NCI-H146 treated with DMSO at 0.1 percent for 48 hours (cell line): ENCODE measurements around the gene IYD.

Source experiments
- DNase-seq: peaks from one replicate; lab custom pipeline; 2025; ENCODE audit not compliant: unreplicated experiment; lab: John Stamatoyannopoulos, UW

Gene IYD

DNA sequence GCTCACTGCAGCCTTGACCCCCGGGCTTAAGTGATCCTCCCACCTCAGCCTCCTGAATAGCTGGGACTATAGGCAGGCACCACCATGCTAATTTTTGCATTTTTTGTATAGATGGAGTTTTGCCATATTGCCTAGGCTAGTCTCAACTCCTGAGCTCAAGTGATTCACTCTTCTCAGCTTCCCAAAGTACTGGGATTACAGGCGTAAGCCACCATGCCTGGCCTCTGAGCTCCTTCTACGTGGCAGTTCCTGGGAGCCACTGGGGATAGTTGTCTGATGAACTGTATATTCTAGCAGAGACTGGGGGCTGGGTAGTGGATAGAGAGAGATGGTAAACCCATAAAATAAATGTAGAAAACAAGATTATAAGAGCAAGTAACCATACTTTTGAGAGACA, 26.1 kb downstream of the IYD start:
- no peak for DNase-seq

DNA sequence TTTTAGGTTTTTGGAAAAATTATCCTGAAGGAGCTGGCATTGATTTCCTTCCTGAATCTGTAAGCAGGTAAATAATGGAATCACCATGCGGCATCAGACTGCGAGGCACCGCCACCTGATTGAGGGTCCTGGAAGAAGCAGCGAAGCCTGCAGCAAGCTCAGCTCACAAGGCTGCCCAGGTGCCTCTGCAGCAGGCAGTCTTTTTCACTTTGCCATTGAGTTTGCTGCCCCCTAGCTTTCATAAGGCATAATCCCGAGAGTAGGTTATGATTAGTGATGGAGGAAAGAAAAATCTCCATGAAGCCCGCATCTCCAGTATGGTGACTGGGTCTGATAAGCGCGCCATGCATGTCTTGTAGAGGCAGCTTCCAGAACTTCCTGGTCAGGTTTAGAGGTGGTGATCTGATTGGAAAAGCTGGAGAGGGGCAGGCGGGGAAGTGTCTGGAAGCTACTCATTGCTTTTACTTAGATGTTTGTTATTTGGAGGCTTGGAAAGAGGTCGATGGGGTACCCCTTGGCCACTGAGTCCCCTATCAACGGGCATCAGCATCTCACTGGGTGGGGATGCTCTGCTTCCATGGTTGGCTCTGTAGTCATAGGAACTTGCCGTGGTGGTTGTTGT, 26.7 kb downstream of the IYD start:
- peak; percentile 95 for DNase-seq

DNA sequence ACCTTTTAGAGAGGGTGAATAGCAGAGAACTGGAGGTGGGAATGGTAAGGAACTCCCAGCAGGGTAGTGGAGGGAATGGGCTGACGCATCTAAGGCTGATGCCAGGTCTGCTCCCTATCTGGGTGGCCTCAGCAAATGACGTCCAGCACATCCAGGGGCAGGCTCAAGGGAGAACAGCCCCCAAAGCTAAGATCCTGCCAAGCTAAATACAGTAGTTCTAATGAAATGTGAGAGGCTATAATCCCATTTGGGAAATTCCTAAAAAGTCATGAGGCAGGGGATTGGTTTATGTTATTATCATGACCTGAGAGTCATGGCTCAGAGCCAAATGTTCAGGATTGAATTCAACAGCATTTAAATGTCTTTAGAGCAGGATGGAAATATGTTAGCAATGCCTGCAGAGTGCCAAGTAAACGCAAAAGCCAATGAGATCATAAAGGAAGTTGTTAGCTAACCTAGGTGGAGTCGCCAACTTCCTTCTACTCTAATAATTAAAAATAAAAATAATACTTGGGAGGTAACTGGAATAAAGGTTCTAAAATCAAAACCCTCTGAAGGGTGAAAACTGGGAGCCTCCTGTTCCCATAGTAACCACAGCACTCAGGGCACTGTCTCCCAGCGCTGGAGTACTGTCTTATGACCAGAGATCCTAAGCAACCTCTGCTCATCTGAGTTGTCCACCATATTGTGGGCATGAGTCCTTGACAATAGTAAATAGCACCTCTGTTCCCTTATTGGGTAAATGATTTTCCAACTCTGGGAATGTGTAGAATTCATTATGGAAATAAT, 34.8 kb downstream of the IYD start:
- DNase-seq, result no peak

DNA sequence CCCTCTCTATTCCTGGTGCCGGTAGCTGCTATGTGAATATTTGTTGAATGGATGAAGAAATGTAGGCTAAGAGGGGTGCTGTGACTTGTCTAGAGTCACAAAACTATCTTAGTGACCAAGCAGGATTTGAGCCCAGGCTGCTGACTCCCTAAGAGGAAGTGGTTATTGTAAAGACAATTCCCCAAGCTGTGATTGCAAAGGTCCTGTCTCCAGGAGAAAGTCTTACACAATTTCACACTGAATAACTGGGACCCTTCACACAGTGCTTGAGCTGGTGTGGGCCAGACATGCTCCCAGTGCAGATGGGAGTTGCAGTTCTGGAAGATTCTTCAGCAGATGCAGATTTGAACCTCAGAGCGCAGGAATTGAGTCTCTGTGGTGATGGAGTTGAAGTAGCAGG, 38.1 kb downstream of the IYD start:
- no peak for DNase-seq

DNA sequence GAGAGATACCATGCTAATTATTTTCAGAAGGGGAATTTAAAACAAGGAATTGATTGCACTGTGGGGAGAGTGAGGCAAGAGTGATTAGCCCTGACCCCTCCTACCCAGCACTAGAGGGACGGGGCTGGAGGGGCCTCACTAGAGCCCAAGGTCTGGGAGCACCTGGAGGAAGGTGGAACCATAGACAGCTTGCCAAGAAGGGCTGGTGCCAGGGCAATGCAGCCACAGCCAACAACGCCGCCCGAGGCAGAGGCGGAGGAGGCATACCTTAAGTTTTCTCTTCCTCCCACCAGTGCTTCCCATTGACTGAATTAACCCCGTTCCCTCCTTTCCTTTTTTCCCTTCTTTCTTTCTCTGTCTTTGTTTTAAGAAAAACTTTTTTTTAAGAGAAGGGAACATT, 40.0 kb downstream of the IYD start:
- DNase-seq, result no peak

DNA sequence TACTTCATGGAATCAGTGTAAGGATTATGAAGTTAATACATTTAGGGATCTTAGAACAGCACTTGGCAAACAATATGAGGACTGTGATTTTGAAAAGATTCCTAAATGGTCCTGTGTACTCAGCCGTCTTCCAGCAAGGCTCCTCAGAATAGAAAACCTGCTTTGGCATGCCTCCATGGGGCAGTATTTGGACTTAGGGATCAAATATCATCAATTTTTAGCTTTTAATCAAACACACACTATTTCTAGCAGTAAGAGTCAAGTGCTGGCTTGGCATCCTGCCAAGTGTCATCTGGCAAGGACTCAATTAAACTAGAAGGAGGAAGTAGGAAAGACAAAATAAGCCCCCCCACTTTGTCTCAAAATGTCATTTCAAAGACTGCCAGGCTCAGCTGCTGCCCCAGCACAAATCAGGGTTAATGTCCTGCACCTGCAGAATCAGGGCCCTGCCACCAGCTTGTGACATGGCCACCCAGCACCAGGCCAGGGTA, 40.8 kb downstream of the IYD start:
- DNase-seq, result peak; percentile 90

DNA sequence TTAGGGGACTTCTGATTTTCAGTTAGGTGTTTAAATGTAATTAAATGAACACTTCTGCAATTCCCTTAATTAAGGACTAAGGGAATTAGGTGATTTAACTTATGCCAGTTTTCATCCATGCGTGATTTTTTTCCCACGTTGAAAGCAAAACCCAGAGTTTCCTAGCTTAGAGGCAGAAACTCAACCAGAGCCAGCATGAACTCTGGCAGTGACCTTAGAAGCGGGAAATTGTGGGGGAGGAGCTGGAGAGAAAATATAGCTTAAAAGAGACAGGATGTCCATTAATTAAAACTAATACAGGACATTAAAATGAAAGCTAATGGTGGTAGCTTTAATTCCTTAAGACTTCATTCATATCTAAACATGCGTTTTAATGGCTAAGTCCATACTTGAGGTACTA, 41.6 kb downstream of the IYD start:
- DNase-seq, result no peak

DNA sequence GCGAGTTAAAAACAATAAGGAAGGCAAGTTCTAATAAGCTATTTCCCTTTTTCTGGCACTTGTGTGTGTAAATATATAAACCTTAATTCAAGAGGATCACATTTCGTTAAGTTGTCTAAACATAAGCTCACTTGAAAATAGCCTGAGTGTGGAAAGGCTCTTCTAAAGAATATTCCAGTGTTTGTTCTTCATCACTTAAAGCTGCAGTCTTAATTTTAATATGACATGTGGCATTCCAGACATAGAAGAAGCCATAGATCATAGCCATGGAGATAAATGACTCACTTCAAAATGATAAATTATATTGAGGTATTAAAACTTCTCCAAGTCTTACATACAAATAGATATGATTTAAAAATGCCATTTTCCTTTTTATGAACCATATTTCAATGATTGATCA, 42.1 kb downstream of the IYD start:
- no peak for DNase-seq

DNA sequence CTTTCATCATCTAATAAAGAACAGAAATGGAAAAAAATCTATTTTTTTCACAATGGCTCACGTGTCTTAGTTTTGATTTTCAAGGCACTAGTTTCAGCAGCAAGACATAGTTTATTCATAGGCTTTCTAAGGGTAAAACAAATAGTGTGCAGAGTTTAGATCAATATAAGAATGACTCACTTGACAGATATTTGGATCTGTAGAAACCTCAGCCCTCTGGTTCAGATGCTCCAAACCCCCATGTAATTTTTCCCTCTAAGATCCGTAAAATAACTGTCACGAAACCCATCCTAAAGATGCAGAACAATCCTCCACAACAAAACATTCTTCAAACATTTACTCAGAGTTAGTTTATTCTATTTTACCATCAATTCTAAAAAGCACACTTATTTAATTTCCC, 43.4 kb downstream of the IYD start:
- no peak for DNase-seq

DNA sequence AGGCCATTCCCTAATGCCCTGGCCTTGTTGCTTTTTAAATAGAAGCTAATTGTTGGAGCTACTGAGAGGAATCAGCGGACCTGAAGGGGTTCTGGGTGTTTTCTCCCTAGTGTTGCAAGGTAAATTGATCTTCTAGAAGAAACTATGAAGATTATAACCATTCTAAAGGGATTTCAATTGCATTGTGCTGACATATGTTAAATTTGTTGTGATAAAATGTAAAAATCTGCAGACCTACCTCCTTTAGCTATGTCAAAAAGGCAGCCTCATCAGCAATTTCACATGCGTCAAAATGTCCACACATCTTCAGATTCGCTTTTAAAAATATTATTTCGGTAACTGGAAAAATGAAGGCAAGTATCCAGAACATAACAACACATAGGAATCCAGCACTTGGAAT, 44.4 kb downstream of the IYD start:
- no peak for DNase-seq

DNA sequence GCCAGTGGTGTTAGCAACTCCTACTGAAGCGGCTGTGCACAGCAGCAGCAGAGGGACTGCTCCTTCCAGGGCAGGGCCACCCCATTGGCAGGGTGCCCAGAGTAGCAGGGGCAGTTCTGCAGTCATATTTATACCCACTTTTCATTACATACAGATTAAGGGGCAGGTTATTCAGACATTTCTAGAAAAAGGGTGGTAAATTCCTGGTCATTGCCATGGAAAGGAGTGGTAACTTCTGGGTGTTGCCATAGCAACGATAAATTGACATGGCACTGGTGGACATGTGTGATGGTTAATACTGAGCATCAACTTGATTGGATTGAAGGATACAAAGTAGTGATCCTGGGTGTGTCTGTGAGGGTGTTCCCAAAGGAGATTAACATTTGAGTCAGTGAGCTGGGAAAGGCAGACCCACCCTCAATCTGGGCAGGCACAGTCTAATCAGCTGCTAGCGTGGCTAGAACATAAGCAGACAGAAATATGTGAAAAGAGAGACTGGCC, 45.0 kb downstream of the IYD start:
- DNase-seq, result no peak

DNA sequence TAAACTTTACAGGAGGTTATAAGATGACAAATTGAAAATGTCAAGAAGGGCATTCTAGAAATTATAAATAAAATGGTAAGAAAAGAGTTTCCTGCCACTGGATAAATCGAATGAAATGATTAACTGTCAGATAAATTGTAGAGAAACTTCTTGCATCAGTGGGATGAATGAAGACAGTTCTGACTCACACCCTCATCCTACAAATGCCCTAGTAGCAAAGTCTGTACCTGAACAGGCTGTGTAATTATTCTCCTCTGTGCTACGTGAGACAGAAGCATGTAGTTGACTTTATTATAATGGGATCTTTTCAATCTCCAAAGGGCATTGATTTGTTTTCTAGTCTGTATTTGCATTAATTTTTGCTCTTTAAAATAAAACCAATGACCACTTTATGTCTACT, 47.3 kb downstream of the IYD start:
- no peak for DNase-seq

DNA sequence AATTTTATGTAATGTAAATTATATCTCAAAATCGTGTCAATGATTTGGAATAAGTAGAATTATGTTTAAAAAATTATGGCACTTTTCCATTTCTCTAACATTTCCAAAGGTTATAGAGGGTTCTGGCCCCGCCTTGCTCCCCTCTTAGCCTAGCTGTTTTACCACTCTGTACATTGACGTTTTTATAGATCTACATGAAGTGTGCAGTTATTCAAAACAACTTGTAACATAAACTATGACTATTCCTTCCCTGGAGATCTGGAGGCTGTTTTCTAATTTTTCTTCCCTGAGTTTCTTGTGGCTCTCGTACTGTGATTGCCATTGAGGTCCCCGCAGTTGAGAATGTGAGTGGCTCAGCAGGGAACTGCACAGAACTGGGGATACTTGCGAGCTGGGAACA, 48.4 kb downstream of the IYD start:
- no peak for DNase-seq

DNA sequence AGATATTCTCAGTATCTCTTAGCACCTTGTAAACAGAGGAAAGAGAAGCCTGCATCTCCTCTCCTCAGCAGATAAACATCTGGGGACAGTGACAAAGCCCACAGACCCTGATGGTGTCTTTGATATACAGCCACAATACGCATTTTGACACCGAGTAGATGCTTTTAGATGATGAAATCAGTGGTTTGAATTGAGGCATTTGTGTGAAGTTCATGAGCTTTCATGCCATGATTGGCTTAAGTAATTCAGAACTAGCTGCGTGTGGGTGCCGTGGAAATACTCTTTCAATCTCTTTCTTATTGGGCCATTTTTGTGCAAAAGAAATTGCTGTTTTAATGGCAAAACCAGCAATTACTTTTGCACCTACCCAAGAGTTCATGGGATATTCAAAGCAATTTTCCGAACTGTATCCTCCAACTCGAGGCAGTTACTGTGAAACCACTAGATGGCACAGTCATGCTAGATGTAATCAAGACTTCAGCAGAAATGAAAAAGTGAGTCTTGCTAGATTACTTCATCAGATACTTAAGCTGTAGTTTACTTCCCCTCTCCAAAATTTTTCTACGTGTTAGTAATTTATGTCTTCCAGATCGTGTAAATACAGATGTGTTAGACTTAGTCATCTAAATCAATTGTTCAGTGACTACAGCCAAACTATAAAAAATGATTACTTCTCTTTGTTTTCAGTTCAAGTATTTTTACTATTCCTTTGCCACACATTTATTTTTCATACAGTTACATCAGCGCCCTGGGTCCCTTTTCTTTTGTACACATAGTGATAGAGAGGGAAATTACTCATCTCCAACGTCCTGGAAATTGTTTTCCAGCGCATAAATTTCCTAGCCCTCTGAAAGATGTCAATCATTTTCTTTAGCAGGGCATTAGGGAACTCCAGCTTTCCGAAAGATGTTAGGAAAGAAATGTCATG, 49.4 kb downstream of the IYD start:
- DNase-seq, result peak; percentile 89

DNA sequence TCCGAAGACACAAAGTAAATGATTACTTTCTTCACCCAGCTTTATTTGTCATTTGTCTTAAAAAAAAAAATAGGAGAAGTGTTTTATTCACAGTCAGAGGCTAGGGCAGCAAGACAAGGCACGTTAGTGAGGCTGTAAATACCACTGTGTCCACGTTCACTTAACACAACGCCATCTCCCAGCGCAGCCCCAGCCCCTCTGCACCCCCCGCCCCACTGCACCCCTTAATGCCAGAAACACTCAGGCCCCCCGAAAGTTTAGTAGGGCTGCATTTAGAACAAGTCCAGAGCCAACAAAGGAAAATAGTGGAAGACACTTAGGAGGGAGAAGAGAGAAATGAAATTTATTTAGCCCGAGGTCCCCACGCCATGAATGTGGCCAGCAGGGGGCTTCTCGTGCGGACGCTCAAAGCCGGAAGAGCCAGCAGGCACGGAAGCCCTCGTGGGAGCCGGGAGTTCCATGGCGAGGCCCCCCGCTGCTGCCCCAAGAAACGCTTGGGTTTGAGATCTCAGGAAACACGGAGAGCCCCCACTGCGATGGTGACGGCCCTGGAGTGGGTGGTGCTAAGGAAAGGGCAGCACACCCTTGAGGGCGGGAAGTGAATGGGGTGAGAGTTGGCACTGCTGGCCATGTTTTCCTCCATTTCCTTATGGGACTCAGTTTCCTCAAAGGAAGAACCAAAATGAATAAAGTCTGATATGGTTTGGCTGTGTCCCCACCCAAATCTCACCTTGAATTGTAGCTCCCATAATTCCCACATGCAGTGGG, 50.2 kb downstream of the IYD start:
- peak; percentile 60 for DNase-seq

DNA sequence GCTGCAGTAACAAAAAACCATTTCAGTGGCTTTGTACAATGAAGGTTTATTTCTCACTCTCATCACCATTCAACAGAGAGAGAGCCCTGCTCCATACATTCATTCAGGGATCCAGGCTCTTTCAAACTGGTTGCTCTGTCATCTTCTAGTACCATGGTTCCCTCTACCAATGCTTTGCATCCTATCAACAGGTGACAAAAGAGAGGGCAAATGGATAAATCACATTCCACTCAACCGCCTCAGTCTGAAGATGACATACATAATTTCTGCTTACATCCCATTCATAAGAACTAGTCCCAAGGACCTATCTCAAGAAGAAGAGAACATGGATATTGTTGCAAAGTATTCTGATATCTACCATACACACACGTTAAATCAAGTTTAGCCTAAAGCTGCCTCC, 51.6 kb downstream of the IYD start:
- no peak for DNase-seq

DNA sequence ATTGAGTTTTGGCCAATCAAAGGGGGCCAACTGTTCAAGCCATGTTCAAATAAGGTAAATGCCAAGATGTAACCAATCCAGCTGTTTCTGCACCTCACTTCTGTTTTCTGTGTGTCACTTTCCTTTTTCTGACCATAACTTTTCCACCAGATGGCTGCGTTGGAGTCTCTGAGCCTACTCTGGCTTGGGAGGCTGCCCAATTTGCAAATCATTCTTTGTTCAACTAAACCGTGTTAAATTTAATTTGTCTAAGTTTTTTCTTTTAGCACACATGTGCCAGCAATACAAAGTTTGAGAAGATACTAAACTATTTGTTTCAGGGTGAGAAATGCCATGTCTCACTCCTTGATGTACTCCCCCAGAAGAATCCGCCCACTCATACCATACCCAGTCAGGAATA, 52.1 kb downstream of the IYD start:
- no peak for DNase-seq

DNA sequence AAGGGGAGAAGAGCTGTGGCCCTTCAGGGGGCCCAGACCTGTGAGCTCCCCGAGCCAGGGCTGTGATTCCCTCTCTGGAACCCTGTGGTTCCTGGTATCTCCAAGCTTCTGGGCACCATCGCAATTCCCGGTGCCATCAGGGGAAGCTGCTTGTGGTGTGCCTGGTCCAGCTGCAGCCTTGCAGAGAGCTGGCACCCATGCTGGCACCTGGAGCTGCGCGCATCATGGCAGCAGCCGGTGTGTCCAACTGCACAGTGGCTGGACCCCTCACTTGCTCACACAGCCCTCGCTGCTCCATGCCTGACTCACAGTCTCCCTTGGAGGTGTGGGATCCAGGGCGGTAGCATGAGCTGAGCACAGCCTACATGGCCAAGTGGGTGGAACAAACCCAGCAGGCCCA, 56.7 kb downstream of the IYD start:
- DNase-seq, result no peak

DNA sequence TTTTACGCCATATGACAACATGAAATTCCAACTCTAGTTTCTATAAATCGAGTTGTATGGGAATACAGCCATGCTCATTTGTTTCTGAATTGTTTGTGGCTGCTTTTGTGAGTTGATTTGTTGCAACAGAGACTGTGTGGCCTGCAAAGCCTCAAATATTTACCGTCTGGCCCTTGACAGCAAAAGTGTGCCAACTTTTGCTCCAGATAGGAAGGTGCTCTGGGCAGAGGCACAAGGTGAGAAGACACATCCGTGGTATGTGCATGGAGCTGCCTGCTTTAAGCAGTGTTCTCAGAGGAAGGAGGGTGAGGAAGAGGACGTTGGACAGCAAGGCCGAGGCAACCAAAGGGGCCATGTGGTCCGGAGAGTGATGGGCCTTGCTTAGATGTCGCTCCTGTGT, 57.4 kb downstream of the IYD start:
- DNase-seq, result no peak

DNA sequence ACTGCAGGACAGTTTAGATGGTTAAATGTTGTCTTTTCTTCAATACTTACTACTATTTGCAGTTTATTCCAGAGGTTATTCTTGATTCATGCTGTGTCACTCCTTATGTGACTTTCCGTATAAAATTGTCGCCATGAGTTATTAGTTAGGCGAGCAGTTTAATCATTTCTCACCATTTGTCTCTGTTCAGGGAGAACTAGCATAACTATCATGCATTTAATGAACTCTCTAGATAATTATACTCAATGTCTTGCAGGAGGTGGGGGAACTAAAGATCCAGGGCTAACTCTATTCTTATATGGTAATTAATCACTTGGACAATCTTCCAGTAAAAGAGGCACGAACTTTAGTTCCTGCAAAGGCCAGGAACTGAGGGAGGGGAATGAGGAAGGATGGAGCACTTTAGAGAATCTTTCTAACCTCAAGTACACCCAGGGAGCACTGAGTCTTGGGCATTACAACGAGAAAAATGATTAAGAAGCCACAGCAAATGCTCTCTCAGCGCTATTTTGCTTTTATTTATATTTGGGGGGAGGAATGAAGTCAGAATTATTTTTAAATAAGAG, 58.3 kb downstream of the IYD start:
- no peak for DNase-seq
